Endothelial cell of umbilical vein (primary cell): ENCODE data around the gene NSMCE1.

Source experiments
- CTCF ChIP-seq, 2 donors: IDR thresholded peaks; 1 replicate in 1 of 2; 2 replicates in 1 of 2; pipeline ENCODE4 v1.5.1; 2011; ENCODE audit warnings: low read length in 2 of 2, mild to moderate bottlenecking in 2 of 2, moderate library complexity in 2 of 2, control low read depth in 1 of 2, inconsistent platforms in 1 of 2, low read depth in 1 of 2; ENCODE audit not compliant: insufficient read depth in 1 of 2; ENCODE audit errors: extremely low read depth in 1 of 2
- EZH2 ChIP-seq: IDR thresholded peaks from 2 replicates; pipeline ENCODE4 v1.6.1; 2012; ENCODE audit warnings: borderline replicate concordance, low read depth, mild to moderate bottlenecking, moderate library complexity, low read length, inconsistent platforms; ENCODE audit not compliant: severe bottlenecking
- FOS ChIP-seq: IDR thresholded peaks from 2 replicates; pipeline ENCODE4 v1.6.1; 2011; ENCODE audit warnings: mild to moderate bottlenecking, low read length, moderate library complexity, borderline replicate concordance; ENCODE audit not compliant: insufficient read depth
- JUN ChIP-seq: IDR thresholded peaks from 2 replicates; pipeline ENCODE4 v1.6.1; 2011; ENCODE audit warnings: borderline replicate concordance, low read depth; ENCODE audit not compliant: insufficient read length, insufficient read depth
- POLR2A ChIP-seq: IDR thresholded peaks from 2 replicates; pipeline ENCODE4 v1.6.1; 2012; ENCODE audit warnings: low read depth, mild to moderate bottlenecking, control low read depth, low read length
- POLR2AphosphoS5 ChIP-seq: IDR thresholded peaks from 2 replicates; pipeline ENCODE4 v1.6.1; 2012; ENCODE audit warnings: low read depth, mild to moderate bottlenecking, control low read depth, low read length, moderate library complexity; ENCODE audit not compliant: insufficient read depth

DNA sequence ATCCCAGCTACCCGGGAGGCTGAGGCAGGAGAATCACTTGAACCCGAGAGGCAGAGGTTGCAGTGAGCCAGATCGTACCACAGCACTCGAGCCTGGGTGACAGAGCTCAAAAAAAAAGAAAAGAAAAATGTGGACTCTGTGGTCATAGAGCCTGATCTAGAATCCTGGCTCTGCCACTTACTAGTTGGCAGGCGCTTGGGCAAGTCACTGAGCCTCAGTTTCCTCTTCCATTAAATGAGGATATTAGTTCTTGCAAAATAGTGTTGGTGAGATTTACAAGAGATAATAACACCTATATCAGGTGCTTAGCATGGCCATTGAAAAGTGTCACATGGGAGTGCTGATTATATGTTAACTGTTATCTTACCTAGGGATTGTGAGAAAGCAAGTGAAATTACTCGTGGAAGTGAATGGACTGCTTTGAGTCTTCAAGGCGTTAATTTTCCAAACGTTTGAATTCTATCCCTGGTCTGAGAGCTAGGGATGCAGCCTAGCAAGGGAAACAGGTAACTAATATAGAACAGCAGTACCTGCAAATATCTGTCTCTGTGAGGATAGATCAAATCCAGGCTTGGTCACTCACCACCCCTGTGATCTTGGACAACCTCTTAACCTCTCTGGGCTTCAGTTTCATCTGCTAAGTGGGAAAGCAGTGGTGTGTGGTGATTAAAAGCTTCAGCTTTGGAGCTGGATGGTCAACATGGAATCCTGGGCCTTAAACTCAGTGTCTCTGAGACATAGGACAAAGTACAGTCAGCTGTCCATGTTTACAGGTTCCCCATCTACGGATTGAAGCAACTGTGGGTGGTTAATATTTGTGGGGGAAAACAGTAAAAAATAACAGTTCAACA is 953 bp upstream of the NSMCE1 start:
- no peak for TF ChIP-seq POLR2A
- TF ChIP-seq CTCF (IDR thresholded peaks at IDR 0.05; ENCODE audit: extremely low read depth in 1 of 2, insufficient read depth in 1 of 2, low read depth in 1 of 2, low read length in 2 of 2), result no peak
- TF ChIP-seq FOS, result no peak
- TF ChIP-seq POLR2AphosphoS5, result no peak
- TF ChIP-seq EZH2, result no peak
- no peak for TF ChIP-seq JUN
